Neuronal stem cell (in vitro differentiated cells): ENCODE data around the gene ZFAND4.

Experiments used
- DNase-seq: peaks from one replicate; pipeline ENCODE4 v3.0.0-alpha.2; 2013; ENCODE audit warnings: low spot score
- H2AFZ ChIP-seq: one replicate; pipeline ENCODE4 v1.6.1; 2013; ENCODE audit warnings: mild to moderate bottlenecking, low read length, inconsistent platforms
- H2AK5ac ChIP-seq: 2 replicates; pipeline ENCODE4 v1.6.1; 2013; ENCODE audit warnings: low read depth, mild to moderate bottlenecking, inconsistent platforms, low read length, moderate library complexity, mixed read lengths
- H2BK120ac ChIP-seq: 2 replicates; pipeline ENCODE4 v1.6.1; 2013; ENCODE audit warnings: low read depth, mild to moderate bottlenecking, inconsistent platforms, low read length, moderate library complexity, mixed read lengths
- H2BK12ac ChIP-seq: one replicate; pipeline ENCODE4 v1.6.1; 2013; ENCODE audit warnings: low read length, inconsistent platforms
- H2BK15ac ChIP-seq: 2 replicates; pipeline ENCODE4 v1.6.1; 2013; ENCODE audit warnings: mild to moderate bottlenecking, low read length, inconsistent platforms, mixed read lengths
- H2BK5ac ChIP-seq: one replicate; pipeline ENCODE4 v1.6.1; 2013; ENCODE audit warnings: inconsistent platforms, mild to moderate bottlenecking, low read length, moderate library complexity
- H3K14ac ChIP-seq: one replicate; pipeline ENCODE4 v1.6.1; 2013; ENCODE audit warnings: low read length, inconsistent platforms
- H3K18ac ChIP-seq: 2 replicates; pipeline ENCODE4 v1.6.1; 2013; ENCODE audit warnings: low read length, inconsistent platforms
- H3K23ac ChIP-seq: 2 replicates; pipeline ENCODE4 v1.6.1; 2013; ENCODE audit warnings: low read depth, mild to moderate bottlenecking, mixed read lengths, low read length, inconsistent platforms; ENCODE audit not compliant: poor library complexity
- H3K27ac ChIP-seq: replicated peaks from 3 replicates; pipeline ENCODE4 v1.5.1; 2013; ENCODE audit warnings: low read length, inconsistent platforms
- H3K27me3 ChIP-seq, 3 experiments: 2 replicates each; pipeline ENCODE4 v1.6.1; 2013; ENCODE audit warnings: low read length in 3 of 3, mild to moderate bottlenecking in 2 of 3, inconsistent platforms in 1 of 3, low read depth in 1 of 3, mixed read lengths in 1 of 3, moderate library complexity in 1 of 3; ENCODE audit not compliant: control insufficient read depth in 3 of 3, insufficient read depth in 3 of 3
- H3K36me3 ChIP-seq, 2 donors: replicated peaks in 1 of 2; 2 replicates each; pipeline ENCODE4 v1.6.1; 2013; ENCODE audit warnings: low read length in 2 of 2; ENCODE audit not compliant: control insufficient read depth in 2 of 2, insufficient read depth in 2 of 2
- H3K4ac ChIP-seq: 2 replicates; pipeline ENCODE4 v1.6.1; 2013; ENCODE audit warnings: inconsistent platforms, mild to moderate bottlenecking, low read length, moderate library complexity
- H3K4me1 ChIP-seq, 2 donors: 1 replicate in 1 of 2; 2 replicates in 1 of 2; pipeline ENCODE4 v1.6.1; 2013; ENCODE audit warnings: low read length in 2 of 2, low read depth in 1 of 2; ENCODE audit not compliant: control insufficient read depth in 2 of 2, insufficient read depth in 1 of 2
- H3K4me2 ChIP-seq: one replicate; pipeline ENCODE4 v1.6.1; 2013; ENCODE audit warnings: mild to moderate bottlenecking, low read length, inconsistent platforms; ENCODE audit not compliant: insufficient read depth, poor library complexity, severe bottlenecking
- H3K4me3 ChIP-seq, 2 donors: 2 replicates each; pipeline ENCODE4 v1.5.1; 2013; ENCODE audit warnings: low read length in 2 of 2, mild to moderate bottlenecking in 2 of 2, inconsistent platforms in 1 of 2, moderate library complexity in 1 of 2
- H3K79me1 ChIP-seq: one replicate; pipeline ENCODE4 v1.6.1; 2013; ENCODE audit warnings: low read depth, mild to moderate bottlenecking, inconsistent platforms, low read length, moderate library complexity
- H3K9ac ChIP-seq: one replicate; pipeline ENCODE4 v1.6.1; 2013; ENCODE audit warnings: mild to moderate bottlenecking, low read depth, low read length, inconsistent platforms; ENCODE audit not compliant: poor library complexity
- H3K9me3 ChIP-seq, 2 donors: replicated peaks in 1 of 2; 2 replicates each; pipeline versions ENCODE3 to v1.6.1; 2013; ENCODE audit warnings: low read length in 2 of 2, mild to moderate bottlenecking in 2 of 2, inconsistent platforms in 1 of 2, low read depth in 1 of 2, mixed read lengths in 1 of 2, moderate library complexity in 1 of 2; ENCODE audit not compliant: control insufficient read depth in 2 of 2, insufficient read depth in 1 of 2
- H4K8ac ChIP-seq: one replicate; pipeline ENCODE4 v1.6.1; 2013; ENCODE audit warnings: low read depth, mild to moderate bottlenecking, inconsistent platforms, low read length, moderate library complexity
- H4K91ac ChIP-seq: one replicate; pipeline ENCODE4 v1.6.1; 2013; ENCODE audit warnings: low read length, low read depth, mild to moderate bottlenecking, inconsistent platforms; ENCODE audit not compliant: poor library complexity
- WGBS, 2 donors: extraction: QIAGEN DNeasy Blood & Tissue Kit; methylation state at CpG; one replicate each; pipeline ENCODE4 v1.1.7; 2013; ENCODE audit warnings: missing lambda C conversion rate in 2 of 2, mixed read lengths in 1 of 2; ENCODE audit not compliant: insufficient read length in 2 of 2, insufficient replicate concordance in 1 of 2; ENCODE audit errors: extremely low coverage in 2 of 2; 5-methylcytosine and 5-hydroxymethylcytosine counted together

The ZFAND4 gene

DNA sequence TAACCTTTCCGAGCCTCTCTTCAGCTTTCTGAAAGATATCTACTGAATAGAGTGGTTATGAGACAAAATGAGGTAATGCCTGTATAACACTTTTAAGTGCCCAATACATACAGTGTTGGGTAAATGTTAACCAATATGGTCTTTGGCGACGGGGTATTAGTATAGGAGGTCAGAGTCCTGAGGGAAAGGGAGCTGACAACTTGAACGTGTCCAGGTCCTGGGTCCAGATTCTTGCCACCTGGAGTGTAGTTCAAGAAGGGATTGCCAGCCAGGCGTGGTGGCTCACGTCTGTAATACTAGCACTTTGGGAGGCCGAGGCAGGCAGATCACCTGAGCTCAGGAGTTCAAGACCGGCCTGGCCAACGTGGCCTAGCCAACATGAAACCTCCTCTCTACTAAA, 76.0 kb downstream of the ZFAND4 start:
- Histone ChIP-seq H3K9me3 (no peaks in the 10 kb centered on the region), H2AK5ac (no peak overlapping the region), H3K79me1 (no peaks in the 10 kb centered on the region), H3K4me1 (peaks cover 0 to 3% of the 10 kb centered on the region in 2 donors), H3K4me2 (no peak overlapping the region), H3K23ac (no peak overlapping the region), H2BK15ac (no peak overlapping the region), H2BK12ac (no peak overlapping the region), H3K36me3 (no peaks in the 10 kb centered on the region), H3K9ac (no peak overlapping the region), H3K14ac (no peak overlapping the region), H3K27ac (no peak overlapping the region), H4K91ac (no peak overlapping the region), H3K18ac (no peak overlapping the region), H2BK120ac (no peak overlapping the region), H2BK5ac (no peak overlapping the region), H2AFZ (peak overlapping the region; percentile 44), H4K8ac (no peak overlapping the region), H3K4ac (no peak overlapping the region), H3K4me3 (no peak overlapping the region), H3K27me3 (no peaks in the 10 kb centered on the region)
- WGBS, 2 donors: no CpG with 5 or more reads among the region's 9 CpGs
- no peak for DNase-seq

DNA sequence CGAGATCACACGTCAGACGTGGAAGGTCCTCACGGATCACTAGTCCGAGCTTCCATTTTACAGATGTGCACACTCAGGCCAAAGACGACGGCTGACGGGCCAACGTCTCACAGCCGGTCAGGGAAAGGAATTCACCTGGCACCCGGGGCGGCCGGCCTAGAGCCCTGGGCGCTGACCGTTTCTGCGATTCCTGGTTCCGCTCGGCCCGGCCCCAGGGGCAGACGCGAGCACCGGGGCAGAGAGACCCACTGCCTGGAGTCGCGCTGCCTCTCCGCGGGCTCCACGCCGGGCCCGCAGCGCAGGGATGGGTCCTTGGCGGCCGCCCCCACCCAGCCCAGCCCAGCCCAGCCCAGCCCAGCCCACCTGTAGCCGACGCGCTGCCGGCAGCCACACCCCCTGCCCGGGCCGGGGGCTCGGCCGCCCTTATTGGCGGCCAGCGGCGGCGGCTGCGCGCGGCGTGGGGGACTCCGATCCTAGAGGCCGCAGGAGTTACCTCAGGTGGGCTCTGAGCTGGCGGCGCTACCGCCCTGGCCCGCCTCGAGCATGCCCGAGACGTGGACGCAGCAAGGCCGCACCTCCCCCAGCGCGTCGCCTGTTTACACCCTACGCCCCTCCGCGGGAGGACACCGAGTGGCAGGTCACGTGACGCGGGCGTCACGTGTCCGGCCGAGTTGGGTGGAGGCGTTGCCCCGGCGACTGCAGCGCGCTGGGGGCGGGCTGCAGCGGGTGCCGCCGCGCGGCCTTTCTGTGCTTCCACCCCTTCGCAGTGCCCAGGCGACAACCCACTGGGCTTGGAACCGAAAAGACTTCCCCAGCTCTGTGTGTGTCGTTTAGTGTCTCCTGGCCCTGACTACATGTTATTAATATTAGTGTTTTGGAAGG, 78.1 kb downstream of the ZFAND4 start:
- Histone ChIP-seq H4K91ac (no peak overlapping the region), H3K4me3 (peak overlapping the region; percentile 88 to 90), H3K27me3 (no peaks in the 10 kb centered on the region), H3K18ac (peak overlapping the region; percentile 97), H4K8ac (no peak overlapping the region), H3K23ac (peak overlapping the region; percentile 94), H2BK120ac (no peak overlapping the region), H2BK12ac (no peak overlapping the region), H3K4me1 (peaks cover 0 to 3% of the 10 kb centered on the region in 2 donors), H3K9ac (peak overlapping the region; percentile 81), H3K27ac (peak overlapping the region; percentile 19), H2AFZ (peak overlapping the region; percentile 99), H2AK5ac (no peak overlapping the region), H3K79me1 (no peaks in the 10 kb centered on the region), H3K9me3 (no peaks in the 10 kb centered on the region), H3K4ac (no peak overlapping the region), H3K36me3 (no peaks in the 10 kb centered on the region), H2BK5ac (peak overlapping the region; percentile 24), H3K4me2 (peak overlapping the region; percentile 62), H2BK15ac (no peak overlapping the region), H3K14ac (no peak overlapping the region)
- no CpG with 5 or more reads among the region's 88 CpGs for WGBS, 2 donors
- DNase-seq: peak; percentile 90

DNA sequence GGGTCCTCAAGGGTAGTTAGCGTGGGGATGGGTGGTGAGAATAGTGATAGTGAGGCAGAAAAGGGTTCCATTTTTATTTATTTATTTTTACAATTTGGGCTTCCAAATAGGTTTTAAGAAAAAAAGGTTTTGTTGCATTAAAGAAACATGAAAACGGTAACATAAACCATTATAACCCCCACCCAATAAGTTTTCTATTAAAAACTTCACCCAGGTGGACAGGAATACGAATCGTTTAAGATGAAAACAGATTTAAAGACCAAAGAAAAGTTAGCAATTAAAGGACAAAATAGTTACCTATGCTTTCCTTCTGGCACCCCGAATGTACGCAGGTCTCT, 78.7 kb downstream of the ZFAND4 start:
- H3K9me3 ChIP-seq: no peaks in the 10 kb centered on the region
- H3K27ac ChIP-seq: no peak overlapping the region
- WGBS, 2 donors: no CpG with 5 or more reads among the region's 6 CpGs
- H3K23ac ChIP-seq: no peak overlapping the region
- H2BK15ac ChIP-seq: no peak overlapping the region
- no peak overlapping the region for H4K8ac ChIP-seq
- H2AK5ac ChIP-seq: no peak overlapping the region
- peak overlapping the region; percentile 81 for H3K9ac ChIP-seq
- no peak overlapping the region for H3K4ac ChIP-seq
- H2BK5ac ChIP-seq: no peak overlapping the region
- no peak overlapping the region for H3K18ac ChIP-seq
- H2AFZ ChIP-seq: peak overlapping the region; percentile 99
- no peaks in the 10 kb centered on the region for H3K27me3 ChIP-seq
- no peaks in the 10 kb centered on the region for H3K36me3 ChIP-seq
- DNase-seq: no peak
- H3K14ac ChIP-seq: no peak overlapping the region
- no peak overlapping the region for H2BK12ac ChIP-seq
- no peak overlapping the region for H4K91ac ChIP-seq
- peaks cover 0 to 3% of the 10 kb centered on the region in 2 donors for H3K4me1 ChIP-seq
- no peak overlapping the region for H2BK120ac ChIP-seq
- H3K4me3 ChIP-seq: peak overlapping the region; percentile 88 to 90
- no peaks in the 10 kb centered on the region for H3K79me1 ChIP-seq
- peak overlapping the region; percentile 62 for H3K4me2 ChIP-seq

DNA sequence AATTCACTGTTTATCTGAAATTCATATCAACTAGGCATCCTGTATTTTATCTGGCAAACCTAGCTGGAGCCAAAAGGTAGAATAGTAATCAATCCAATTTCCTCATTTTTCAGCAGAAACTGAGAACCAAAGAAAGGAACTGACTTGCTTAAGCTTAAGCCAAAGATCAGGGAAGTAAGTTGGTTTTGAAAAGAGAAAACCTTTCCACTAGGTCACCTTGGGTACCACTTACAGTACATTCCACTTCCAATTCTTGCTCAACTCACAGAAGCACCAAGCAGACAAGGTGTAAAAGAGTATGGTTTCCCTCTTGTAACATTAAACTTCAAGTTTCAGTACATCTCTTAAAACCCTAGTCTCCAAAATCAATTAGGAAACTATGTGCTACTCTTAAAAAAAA, 79.6 kb downstream of the ZFAND4 start:
- no peak overlapping the region for H3K4ac ChIP-seq
- no peak overlapping the region for H3K4me2 ChIP-seq
- H3K27me3 ChIP-seq: no peaks in the 10 kb centered on the region
- H3K9ac ChIP-seq: no peak overlapping the region
- no peak overlapping the region for H3K23ac ChIP-seq
- no peak overlapping the region for H3K14ac ChIP-seq
- H3K36me3 ChIP-seq: no peaks in the 10 kb centered on the region
- H2BK5ac ChIP-seq: no peak overlapping the region
- no peak overlapping the region for H2AK5ac ChIP-seq
- no peak overlapping the region for H2BK15ac ChIP-seq
- no peaks in the 10 kb centered on the region for H3K79me1 ChIP-seq
- peaks cover 0 to 3% of the 10 kb centered on the region in 2 donors for H3K4me1 ChIP-seq
- no peak overlapping the region for H4K8ac ChIP-seq
- no peak overlapping the region for H3K27ac ChIP-seq
- DNase-seq: no peak
- H2BK120ac ChIP-seq: no peak overlapping the region
- no peak overlapping the region for H2BK12ac ChIP-seq
- H4K91ac ChIP-seq: no peak overlapping the region
- H2AFZ ChIP-seq: no peak overlapping the region
- H3K9me3 ChIP-seq: no peaks in the 10 kb centered on the region
- no peak overlapping the region for H3K4me3 ChIP-seq
- H3K18ac ChIP-seq: no peak overlapping the region
